H1 (cell line): ENCODE data around the gene CLEC12A. TPM values are rescaled to one million over a fixed set of nuclear protein-coding genes. Genes with fewer than 3 reads are reported as not detected.

ENCODE experiments used
- CTCF ChIA-PET: fragments of 300-600 bp; sonication (Branson Sonifier 250); formaldehyde crosslinking; loops from one replicate; lab custom pipeline; 2021; ENCODE audit not compliant: partially characterized antibody; lab: Charles Lee
- POLR2A ChIA-PET: fragments of 300-600 bp; sonication (Branson Sonifier 250); formaldehyde crosslinking; loops from one replicate; lab custom pipeline; 2021; ENCODE audit warnings: inconsistent platforms; ENCODE audit not compliant: partially characterized antibody; lab: Charles Lee
- DNase-seq, 2 experiments: peaks; one replicate each; pipeline versions ENCODE4 v3.0.0 to v3.0.0-alpha.2; 2010 to 2022; ENCODE audit warnings: low spot score in 2 of 2, low read depth in 1 of 2, mixed read lengths in 1 of 2
- FAIRE-seq: peaks from 2 replicates; lab custom pipeline; 2011; peaks lifted over from hg19 to GRCh38; lab: Jason Lieb, UNC
- H2AFZ ChIP-seq: 2 replicates; pipeline ENCODE4 v1.8.1; 2012; ENCODE audit warnings: low read length, inconsistent platforms
- H2AK5ac ChIP-seq: 2 replicates; pipeline ENCODE4 v1.6.1; 2013; ENCODE audit warnings: low read depth, low read length
- H2BK120ac ChIP-seq: replicated peaks from 2 replicates; pipeline ENCODE3; 2013; ENCODE audit warnings: low read depth, low read length, inconsistent platforms
- H2BK12ac ChIP-seq: 2 replicates; pipeline ENCODE4 v1.6.1; 2013; ENCODE audit warnings: low read depth, low read length
- H2BK15ac ChIP-seq: 2 replicates; pipeline ENCODE4 v1.6.1; 2013; ENCODE audit warnings: low read length
- H2BK20ac ChIP-seq: 2 replicates; pipeline ENCODE4 v1.6.1; 2013; ENCODE audit warnings: low read length
- H2BK5ac ChIP-seq: 2 replicates; pipeline ENCODE4 v1.6.1; 2013; ENCODE audit warnings: low read depth, low read length
- H3K14ac ChIP-seq: 2 replicates; pipeline ENCODE4 v1.6.1; 2013; ENCODE audit warnings: inconsistent platforms; ENCODE audit not compliant: insufficient read length
- H3K18ac ChIP-seq: 2 replicates; pipeline ENCODE4 v1.6.1; 2013; ENCODE audit warnings: low read length; ENCODE audit errors: extremely low read depth
- H3K23ac ChIP-seq: 2 replicates; pipeline ENCODE4 v1.6.1; 2013; ENCODE audit warnings: inconsistent platforms; ENCODE audit not compliant: insufficient read length
- H3K23me2 ChIP-seq: 2 replicates; pipeline ENCODE4 v1.6.1; 2013; ENCODE audit warnings: low read depth, low read length
- H3K27ac ChIP-seq: 2 replicates; pipeline ENCODE4 v1.6.1; 2011; ENCODE audit warnings: low read depth, low read length, inconsistent platforms
- H3K27me3 ChIP-seq, 4 experiments: replicated peaks in 1 of 4; 1 replicate in 1 of 4; 2 replicates in 3 of 4; pipeline versions ENCODE4 v1.6.1 to v1.8.1; 2011 to 2013; ENCODE audit warnings: low read length in 3 of 4, mild to moderate bottlenecking in 3 of 4, inconsistent platforms in 2 of 4, mixed read lengths in 2 of 4, moderate library complexity in 1 of 4; ENCODE audit not compliant: control insufficient read depth in 3 of 4, insufficient read depth in 3 of 4; ENCODE audit errors: extremely low read depth in 1 of 4
- H3K36me3 ChIP-seq, 4 experiments: 2 replicates each; pipeline versions ENCODE4 v1.6.1 to v1.8.1; 2011 to 2013; ENCODE audit warnings: mild to moderate bottlenecking in 4 of 4, low read length in 3 of 4, moderate library complexity in 2 of 4, control low read depth in 1 of 4, inconsistent platforms in 1 of 4; ENCODE audit not compliant: insufficient read depth in 4 of 4, control insufficient read depth in 2 of 4
- H3K4ac ChIP-seq: replicated peaks from 2 replicates; pipeline ENCODE3; 2013; ENCODE audit warnings: low read length, low read depth, mixed read lengths, inconsistent platforms; ENCODE audit not compliant: insufficient read length
- H3K4me1 ChIP-seq, 4 experiments: replicated peaks in 1 of 4; 1 replicate in 1 of 4; 2 replicates in 3 of 4; pipeline versions ENCODE4 v1.6.1 to v1.8.1; 2011 to 2013; ENCODE audit warnings: low read length in 3 of 4, inconsistent platforms in 2 of 4, mixed read lengths in 1 of 4; ENCODE audit not compliant: insufficient read depth in 4 of 4, control insufficient read depth in 3 of 4
- H3K4me2 ChIP-seq, 2 experiments: 2 replicates each; pipeline versions ENCODE4 v1.6.1 to v1.8.1; 2011 to 2013; ENCODE audit warnings: low read depth in 2 of 2, low read length in 2 of 2, control low read depth in 1 of 2, inconsistent platforms in 1 of 2, mild to moderate bottlenecking in 1 of 2; ENCODE audit not compliant: insufficient read depth in 1 of 2
- H3K4me3 ChIP-seq, 4 experiments: fragments of 200-600, 300-600 bp in 1 of 4; sonication (generic), shearing (Covaris generic), sonication (Bioruptor Twin) in 1 of 4; 2 replicates each; pipeline versions ENCODE4 v1.5.1 to v1.8.1; 2011 to 2016; ENCODE audit warnings: low read length in 4 of 4, low read depth in 3 of 4, control low read depth in 2 of 4, inconsistent platforms in 2 of 4, mild to moderate bottlenecking in 2 of 4, mixed read lengths in 1 of 4, moderate library complexity in 1 of 4; ENCODE audit not compliant: insufficient read depth in 2 of 4; ENCODE audit errors: extremely low read depth in 1 of 4
- H3K56ac ChIP-seq: replicated peaks from 2 replicates; pipeline ENCODE3; 2013; ENCODE audit warnings: low read depth, mild to moderate bottlenecking, mixed read lengths, low read length, inconsistent platforms; ENCODE audit not compliant: insufficient read length
- H3K79me1 ChIP-seq: 2 replicates; pipeline ENCODE4 v1.6.1; 2013; ENCODE audit warnings: low read depth, low read length, control low read depth
- H3K79me2 ChIP-seq, 2 experiments: 2 replicates each; pipeline versions ENCODE4 v1.6.1 to v1.8.1; 2012 to 2013; ENCODE audit warnings: low read length in 2 of 2, mild to moderate bottlenecking in 2 of 2, inconsistent platforms in 1 of 2; ENCODE audit not compliant: insufficient read depth in 2 of 2, control insufficient read depth in 1 of 2
- H3K9ac ChIP-seq, 4 experiments: replicated peaks in 1 of 4; 1 replicate in 1 of 4; 2 replicates in 3 of 4; pipeline versions ENCODE4 v1.6.1 to v1.8.1; 2011 to 2013; ENCODE audit warnings: low read depth in 3 of 4, low read length in 3 of 4, control low read depth in 2 of 4, mild to moderate bottlenecking in 2 of 4, moderate library complexity in 2 of 4, inconsistent platforms in 1 of 4; ENCODE audit errors: extremely low read depth in 1 of 4
- H3K9me3 ChIP-seq, 2 experiments: 2 replicates each; pipeline versions ENCODE4 v1.6.1 to v1.8.1; 2012 to 2013; ENCODE audit warnings: mild to moderate bottlenecking in 2 of 2, moderate library complexity in 2 of 2, control low read depth in 1 of 2, inconsistent platforms in 1 of 2, low read depth in 1 of 2, low read length in 1 of 2, mixed read lengths in 1 of 2; ENCODE audit not compliant: insufficient read depth in 2 of 2
- H4K20me1 ChIP-seq, 2 experiments: replicated peaks in 1 of 2; 2 replicates each; pipeline versions ENCODE3 to v1.8.1; 2011 to 2013; ENCODE audit warnings: inconsistent platforms in 2 of 2, low read length in 2 of 2, mild to moderate bottlenecking in 1 of 2; ENCODE audit not compliant: insufficient read depth in 2 of 2, control insufficient read depth in 1 of 2
- H4K5ac ChIP-seq: 2 replicates; pipeline ENCODE4 v1.6.1; 2013; ENCODE audit warnings: low read length, low read depth, mixed read lengths, inconsistent platforms; ENCODE audit not compliant: insufficient read length
- H4K8ac ChIP-seq: 2 replicates; pipeline ENCODE4 v1.8.0; 2013; ENCODE audit warnings: mild to moderate bottlenecking, moderate library complexity, low read length, inconsistent platforms; ENCODE audit not compliant: insufficient read depth; ENCODE audit errors: extremely low read depth
- H4K91ac ChIP-seq: replicated peaks from 2 replicates; pipeline ENCODE3; 2013; ENCODE audit warnings: low read length, mixed read lengths, inconsistent platforms; ENCODE audit not compliant: insufficient read length
- ASH2L ChIP-seq: fragments of 200-600, 300-600 bp; sonication (generic); IDR thresholded peaks from one replicate; pipeline ENCODE4 v1.7.1; 2017; ENCODE audit warnings: low read length
- CHD2 ChIP-seq: IDR thresholded peaks from 2 replicates; pipeline ENCODE4 v1.6.1; 2012; ENCODE audit warnings: low read length, improper control_type of control experiment
- FOSL1 ChIP-seq: IDR thresholded peaks from 2 replicates; pipeline ENCODE4 v1.6.1; 2011; ENCODE audit warnings: mild to moderate bottlenecking, low read depth, low read length, moderate library complexity; ENCODE audit not compliant: insufficient read depth
- JUND ChIP-seq: IDR thresholded peaks from 2 replicates; pipeline ENCODE4 v1.6.1; 2011; ENCODE audit warnings: mild to moderate bottlenecking, improper control_type of control experiment, low read length
- KDM1A ChIP-seq: fragments of 200-600, 300-600 bp; sonication (generic); IDR thresholded peaks from 2 replicates; pipeline ENCODE4 v1.7.1; 2016; ENCODE audit warnings: mild to moderate bottlenecking, low read length, borderline replicate concordance
- RFX5 ChIP-seq: IDR thresholded peaks from 2 replicates; pipeline ENCODE4 v1.6.1; 2011; ENCODE audit warnings: low read depth, low read length, improper control_type of control experiment, borderline replicate concordance
- SP1 ChIP-seq: IDR thresholded peaks from 2 replicates; pipeline ENCODE4 v1.6.1; 2011; ENCODE audit warnings: low read depth, low read length
- SP2 ChIP-seq: IDR thresholded peaks from 2 replicates; pipeline ENCODE4 v1.6.1; 2012; ENCODE audit warnings: mild to moderate bottlenecking, low read length, inconsistent platforms
- SP4 ChIP-seq: IDR thresholded peaks from 2 replicates; pipeline ENCODE4 v1.6.1; 2012; ENCODE audit warnings: low read length, inconsistent platforms
- TAF7 ChIP-seq: optimal IDR thresholded peaks from 2 replicates; pipeline ENCODE3; 2011; ENCODE audit warnings: low read depth, mild to moderate bottlenecking, inconsistent platforms, low read length, moderate library complexity, borderline replicate concordance
- WGBS, 2 experiments: shearing (Covaris generic) in 1 of 2; methylation state at CpG; one replicate each; pipeline versions ENCODE4 v1.1.6 to v1.1.7; 2013 to 2015; ENCODE audit warnings: low lambda C conversion rate in 2 of 2, mixed read lengths in 2 of 2, inconsistent platforms in 1 of 2, low coverage in 1 of 2, missing lambda C conversion rate in 1 of 2; ENCODE audit not compliant: insufficient replicate concordance in 2 of 2, insufficient coverage in 1 of 2, insufficient read length in 1 of 2; ENCODE audit errors: extremely low coverage in 1 of 2, missing lambda C conversion rate in 1 of 2; 5-methylcytosine and 5-hydroxymethylcytosine counted together
- polyA plus RNA-seq, 7 experiments: library from polyadenylated mRNA; depleted of rRNA in 3 of 7; stranded (reverse) in 5 of 7; unstranded in 2 of 7; fragments of >200 nt in 5 of 7; fragments of 200-250 nt in 2 of 7; gene quantifications; 1 replicate in 5 of 7; 2 replicates in 1 of 7; 4 replicates in 1 of 7; pipeline versions ENCODE4 v1.2.1 to v1.2.3, GENCODE V29; 2011 to 2013; ENCODE audit warnings: missing spikeins in 2 of 7, mixed read lengths in 2 of 7
- total RNA-seq: library from RNA; stranded (reverse); fragmentation: NEBNext Ultra II Directional; extraction: Animal tissue kit (Norgen Biotek cat#: 25700); gene quantifications from 2 replicates; pipeline ENCODE4 v1.2.1, GENCODE V29; 2021
- TF ChIP-seq, protein P1 (sequence below): IDR thresholded peaks from 2 replicates; pipeline ENCODE4 v1.6.1; 2012; ENCODE audit warnings: low read length, inconsistent platforms
- TF ChIP-seq, protein P2 (sequence below): IDR thresholded peaks from 2 replicates; pipeline ENCODE4 v1.6.1; 2011; ENCODE audit warnings: low read length, improper control_type of control experiment

Gene CLEC12A
- total and polyA plus RNA-seq, 2 of the 8 experiments (the other 6 are each of a cell fraction or from before 2014, with no cell fraction given), result not detected

DNA sequence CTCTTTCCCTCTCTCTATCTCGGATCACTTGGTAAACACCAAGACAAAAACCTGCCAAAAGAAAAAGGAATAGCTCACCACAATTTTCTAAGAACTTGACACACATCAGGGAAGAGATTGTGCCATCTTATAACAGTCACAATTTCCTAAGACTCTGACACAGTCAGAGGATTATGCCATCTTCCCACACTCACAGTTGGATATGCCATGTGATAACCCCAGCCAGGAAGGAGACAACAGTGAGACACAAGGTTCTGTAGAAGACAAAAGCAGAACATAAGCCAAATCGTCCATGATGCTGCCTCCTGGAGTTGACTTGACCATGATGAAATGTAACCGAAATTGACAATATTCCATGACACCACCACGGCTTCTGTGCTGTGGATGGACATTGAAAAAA is 56.5 kb downstream of the CLEC12A start:
- DNase-seq, result no peak
- Histone ChIP-seq H4K5ac (no peak overlapping the region), H4K8ac (no peak overlapping the region), H3K4me3 (no peak overlapping the region), H3K23me2 (no peaks in the 10 kb centered on the region; the same call in 1 of the 2 replicates), H2BK5ac (no peak overlapping the region), H2BK120ac (no peak overlapping the region), H3K4me1 (peaks cover 0 to 7% (median 0%) of the 10 kb centered on the region in 4 experiments; a peak in 1 of 7 replicates), H3K27ac (no peak overlapping the region), H4K20me1 (no peaks in the 10 kb centered on the region), H2AFZ (peak overlapping the region; percentile 84), H3K18ac (no peak overlapping the region), H4K91ac (no peak overlapping the region), H2BK15ac (no peak overlapping the region), H2BK12ac (no peak overlapping the region), H3K9me3 (peaks cover 0 to 8% of the 10 kb centered on the region in 2 experiments; a peak in 2 of 4 replicates), H3K79me2 (no peaks in the 10 kb centered on the region), H2AK5ac (no peak overlapping the region), H3K36me3 (no peaks in the 10 kb centered on the region; a peak in 1 of 8 replicates), H3K4me2 (no peak overlapping the region), H3K14ac (no peak overlapping the region), H3K79me1 (no peaks in the 10 kb centered on the region), H2BK20ac (no peak overlapping the region), H3K27me3 (no peaks in the 10 kb centered on the region), H3K4ac (no peak overlapping the region), H3K9ac (no peak overlapping the region), H3K23ac (no peak overlapping the region), H3K56ac (no peak overlapping the region)
- ChIA-PET POLR2A (interaction anchor here (1.1 kb wide), 1 partner anchor 27 kb away, joined by 3 read pairs; no protein-coding TSS in a partner anchor), CTCF (interaction anchor here (0.5 kb wide), 1 partner anchor 29 kb away, joined by 3 read pairs; the partner anchor contains the start of gene CLEC1B)
- 89% methylated on average over 4 of the region's 4 CpGs; no CpG with 5 or more reads in 1 of the 2 experiments for WGBS, 2 experiments
- no peak for FAIRE-seq
- TF ChIP-seq, protein P1, sequence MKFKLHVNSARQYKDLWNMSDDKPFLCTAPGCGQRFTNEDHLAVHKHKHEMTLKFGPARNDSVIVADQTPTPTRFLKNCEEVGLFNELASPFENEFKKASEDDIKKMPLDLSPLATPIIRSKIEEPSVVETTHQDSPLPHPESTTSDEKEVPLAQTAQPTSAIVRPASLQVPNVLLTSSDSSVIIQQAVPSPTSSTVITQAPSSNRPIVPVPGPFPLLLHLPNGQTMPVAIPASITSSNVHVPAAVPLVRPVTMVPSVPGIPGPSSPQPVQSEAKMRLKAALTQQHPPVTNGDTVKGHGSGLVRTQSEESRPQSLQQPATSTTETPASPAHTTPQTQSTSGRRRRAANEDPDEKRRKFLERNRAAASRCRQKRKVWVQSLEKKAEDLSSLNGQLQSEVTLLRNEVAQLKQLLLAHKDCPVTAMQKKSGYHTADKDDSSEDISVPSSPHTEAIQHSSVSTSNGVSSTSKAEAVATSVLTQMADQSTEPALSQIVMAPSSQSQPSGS, result no peak
- TF ChIP-seq RFX5 (no peak), SP2 (no peak), TAF7 (no peak), SP4 (no peak), ASH2L (no peak), SP1 (no peak), FOSL1 (no peak), CHD2 (no peak), KDM1A (no peak), JUND (no peak)
- TF ChIP-seq, protein P2, sequence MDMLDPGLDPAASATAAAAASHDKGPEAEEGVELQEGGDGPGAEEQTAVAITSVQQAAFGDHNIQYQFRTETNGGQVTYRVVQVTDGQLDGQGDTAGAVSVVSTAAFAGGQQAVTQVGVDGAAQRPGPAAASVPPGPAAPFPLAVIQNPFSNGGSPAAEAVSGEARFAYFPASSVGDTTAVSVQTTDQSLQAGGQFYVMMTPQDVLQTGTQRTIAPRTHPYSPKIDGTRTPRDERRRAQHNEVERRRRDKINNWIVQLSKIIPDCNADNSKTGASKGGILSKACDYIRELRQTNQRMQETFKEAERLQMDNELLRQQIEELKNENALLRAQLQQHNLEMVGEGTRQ, result no peak
